ENCODE results near the gene MYO1F.
A peak's percentile ranks its signal among the peaks of the same experiment; 100 is the strongest.
"Not testable (repeated sequence)": the region's sequence is repeated elsewhere in the genome, so short reads cannot be mapped to it uniquely, and the experiment has no call there.

MYO1F gene

DNA sequence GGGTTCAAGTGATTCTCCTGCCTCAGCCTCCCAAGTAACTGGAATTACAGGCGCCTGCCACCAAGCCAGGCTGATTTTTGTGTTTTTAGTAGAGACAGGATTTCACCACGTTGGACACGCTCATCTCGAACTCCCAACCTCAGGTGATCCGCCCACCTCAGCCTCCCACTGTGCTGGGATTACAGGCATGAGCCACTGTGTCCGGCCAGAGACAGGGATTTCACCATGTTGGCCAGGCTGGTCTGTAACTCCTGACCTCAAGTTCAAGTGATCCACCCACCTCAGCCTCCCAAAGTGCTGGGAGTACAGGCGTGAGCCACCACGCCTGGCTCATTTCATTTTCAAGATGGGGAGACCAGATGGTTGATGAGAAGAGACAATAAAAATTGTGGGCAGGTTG lies 12.4 kb downstream of the MYO1F start:
- not testable (repeated sequence) for DNase-seq (ENCODE audit: low spot score)

DNA sequence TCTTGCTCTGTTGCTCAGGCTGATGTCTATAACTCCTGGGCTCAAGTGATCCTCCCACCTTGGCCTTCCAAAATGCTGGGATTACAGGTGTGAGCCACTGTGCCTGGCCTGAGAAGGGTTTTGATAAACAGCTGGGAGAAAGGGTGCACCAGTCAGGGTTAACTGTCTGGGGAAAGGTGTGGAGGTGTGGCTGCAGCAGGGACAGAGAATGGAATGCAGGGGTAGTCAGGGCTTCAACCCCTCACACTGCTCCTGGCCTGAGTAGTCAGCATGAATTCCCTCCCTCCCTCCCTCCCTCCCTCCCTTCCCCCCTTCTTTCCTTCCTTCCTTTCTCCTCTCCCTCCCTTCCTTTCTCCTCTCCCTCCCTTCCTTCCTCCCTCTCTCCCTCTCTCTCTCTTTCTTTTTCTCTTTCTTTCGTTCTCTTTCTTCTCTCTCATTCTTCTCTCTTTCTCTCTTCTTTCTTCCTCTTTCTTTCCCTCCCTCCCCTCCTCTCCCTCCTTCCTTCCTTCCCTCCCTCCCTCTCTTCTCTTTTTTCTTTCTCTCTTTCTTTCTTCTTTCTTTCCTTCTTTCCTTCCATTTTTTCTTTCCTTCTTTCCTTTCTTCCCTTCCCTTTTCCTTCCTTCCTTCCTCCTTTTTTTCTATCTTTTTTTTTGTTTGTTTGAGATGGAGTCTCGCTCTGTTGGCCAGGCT lies 16.0 kb downstream of the MYO1F start:
- DNase-seq (ENCODE audit: low spot score), result no peak

- DNase-seq (ENCODE audit: low spot score), result no peak
These were observed 18.9 kb downstream of the MYO1F start for GRCh38 chr19:8558325-8558724.

DNA sequence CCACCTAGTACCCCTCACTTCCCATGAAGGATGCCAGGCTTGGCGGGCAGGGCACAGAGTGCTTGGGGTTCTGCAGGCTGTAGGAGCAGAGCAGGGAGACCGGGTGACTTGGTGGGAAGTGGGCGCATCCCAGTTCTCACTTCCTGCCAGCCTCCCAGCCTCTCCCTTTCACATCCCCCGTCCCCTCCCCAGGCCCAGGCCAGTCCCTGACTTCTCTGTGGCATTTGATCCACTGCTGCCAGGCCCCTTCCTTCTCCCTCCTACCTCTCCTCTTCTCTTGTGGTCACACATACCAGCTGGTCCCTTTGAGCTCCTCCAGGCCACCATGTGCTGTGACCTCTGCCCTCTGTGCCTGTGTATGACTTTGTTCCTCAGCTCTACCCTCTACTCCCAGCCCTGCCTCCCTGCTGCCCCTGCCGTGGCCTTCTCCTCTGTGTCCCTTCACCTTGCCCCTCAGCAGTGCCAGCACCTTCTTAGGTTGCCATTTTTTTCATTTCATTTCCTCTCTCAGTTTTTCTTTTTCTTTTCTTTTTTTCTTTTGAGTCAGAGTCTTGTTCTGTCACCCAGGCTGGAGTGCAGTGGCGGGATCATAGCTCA lies 19.5 kb downstream of the MYO1F start:
- DNase-seq (ENCODE audit: low spot score), result no peak

DNA sequence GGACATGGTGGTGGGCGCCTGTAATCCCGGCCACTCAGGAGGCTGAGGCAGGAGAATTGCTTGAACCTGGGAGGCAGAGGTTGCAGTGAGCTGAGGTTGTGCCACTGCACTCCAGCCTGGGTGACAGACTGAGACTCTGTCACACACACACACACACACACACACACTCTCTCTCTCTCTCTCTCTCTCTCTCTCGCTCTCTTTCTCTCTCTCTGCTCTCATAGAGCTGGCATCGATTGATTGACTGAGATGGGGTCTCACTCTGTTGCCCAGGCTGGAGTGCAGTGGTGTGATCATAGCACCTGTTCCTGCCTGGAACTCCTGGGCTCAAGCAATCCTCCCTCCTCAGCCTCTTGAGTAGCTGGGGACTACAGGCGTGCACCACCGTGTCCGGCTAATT lies 23.5 kb downstream of the MYO1F start:
- DNase-seq (ENCODE audit: low spot score), result not testable (repeated sequence)

DNA sequence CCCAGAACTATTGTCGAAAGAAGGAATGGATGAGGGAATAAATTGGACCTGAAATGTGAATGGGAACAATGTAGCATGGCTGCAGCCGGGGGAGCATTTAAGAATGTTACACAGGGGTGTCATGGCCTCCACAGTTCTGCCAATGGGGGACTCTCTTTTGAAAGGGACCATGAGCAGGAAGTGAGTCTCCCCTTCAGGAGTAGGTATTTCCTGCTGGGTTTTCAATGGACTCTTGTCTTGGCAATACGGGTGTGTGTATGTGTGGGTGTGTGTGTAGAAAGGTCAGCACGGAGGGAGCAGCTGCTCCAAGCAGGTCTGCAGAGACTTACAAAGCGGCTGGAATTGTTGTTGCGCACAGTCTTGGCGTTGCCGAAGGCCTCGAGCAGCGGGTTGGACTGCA lies 24.4 kb downstream of the MYO1F start:
- no peak for DNase-seq (ENCODE audit: low spot score)

- DNase-seq (ENCODE audit: low spot score), result no peak
These were observed 27.2 kb downstream of the MYO1F start for GRCh38 chr19:8550070-8550469.

DNA sequence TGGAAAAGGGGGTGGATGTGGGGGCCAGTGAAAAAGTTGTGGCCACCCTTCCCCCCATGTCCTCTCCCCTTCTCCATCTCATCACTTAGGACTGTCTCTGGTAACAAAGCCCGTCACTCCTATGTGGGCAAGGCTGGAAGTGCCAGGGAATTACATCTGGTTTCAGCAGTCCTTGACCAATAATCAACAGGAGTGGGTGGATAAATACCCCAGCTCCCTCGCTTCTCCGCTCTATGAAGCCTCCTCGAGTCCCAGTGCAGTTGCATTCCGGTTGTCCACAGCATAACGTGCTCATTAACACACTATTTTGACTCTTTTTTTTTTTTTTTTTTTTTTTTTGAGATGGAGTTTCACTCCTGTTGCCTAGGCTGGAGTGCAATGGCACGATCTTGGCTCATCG lies 31.5 kb downstream of the MYO1F start:
- DNase-seq (ENCODE audit: low spot score), result no peak

DNA sequence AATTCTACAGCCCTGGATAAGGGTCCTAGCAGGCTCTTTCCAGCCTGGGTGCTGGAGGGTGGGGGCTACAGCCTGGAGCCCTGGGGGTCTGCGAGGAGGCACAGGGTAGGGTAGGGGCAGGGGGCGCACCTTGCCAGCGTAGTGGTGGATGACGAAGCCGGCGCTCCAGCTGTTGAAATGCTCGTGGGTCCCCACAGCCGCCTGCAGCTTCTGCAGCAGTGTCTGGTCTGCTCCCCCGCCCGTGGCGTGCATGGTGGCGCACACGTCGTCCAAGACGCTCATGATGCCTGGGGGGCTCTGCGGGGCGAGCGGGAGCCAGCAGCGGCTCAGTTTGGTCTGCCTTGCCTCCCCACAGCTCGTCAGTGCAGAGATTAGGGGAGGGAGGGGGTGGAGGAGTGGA lies 33.1 kb downstream of the MYO1F start:
- no peak for DNase-seq (ENCODE audit: low spot score)

DNA sequence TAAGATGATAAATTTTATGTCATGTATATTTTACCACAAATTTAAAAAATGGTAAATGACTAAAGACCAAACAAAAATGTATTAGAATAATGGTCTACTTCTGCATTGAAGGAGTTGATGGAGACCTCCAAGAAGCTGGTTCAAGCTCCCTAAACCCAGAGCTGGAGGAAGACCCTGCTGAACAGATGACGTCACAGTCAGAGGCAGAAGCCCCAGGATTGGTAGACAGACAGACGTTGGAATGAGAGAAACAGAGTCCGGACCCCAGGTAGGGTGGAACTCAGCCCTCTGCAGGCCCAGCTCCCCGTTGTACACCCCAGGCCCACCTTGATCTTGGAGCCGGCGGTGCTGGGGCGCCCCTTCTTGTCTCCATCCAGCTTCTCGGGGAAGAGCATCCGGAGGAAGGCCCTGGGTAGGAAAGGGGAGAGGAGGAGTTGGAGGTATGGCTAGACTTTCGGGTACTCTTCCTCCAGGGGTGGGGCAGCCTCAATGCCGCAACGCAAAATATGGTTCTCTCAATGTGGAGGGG lies 37.6 kb downstream of the MYO1F start:
- no peak for DNase-seq (ENCODE audit: low spot score)

- DNase-seq (ENCODE audit: low spot score), result no peak
These were observed 40.1 kb downstream of the MYO1F start for GRCh38 chr19:8537099-8537498.

DNA sequence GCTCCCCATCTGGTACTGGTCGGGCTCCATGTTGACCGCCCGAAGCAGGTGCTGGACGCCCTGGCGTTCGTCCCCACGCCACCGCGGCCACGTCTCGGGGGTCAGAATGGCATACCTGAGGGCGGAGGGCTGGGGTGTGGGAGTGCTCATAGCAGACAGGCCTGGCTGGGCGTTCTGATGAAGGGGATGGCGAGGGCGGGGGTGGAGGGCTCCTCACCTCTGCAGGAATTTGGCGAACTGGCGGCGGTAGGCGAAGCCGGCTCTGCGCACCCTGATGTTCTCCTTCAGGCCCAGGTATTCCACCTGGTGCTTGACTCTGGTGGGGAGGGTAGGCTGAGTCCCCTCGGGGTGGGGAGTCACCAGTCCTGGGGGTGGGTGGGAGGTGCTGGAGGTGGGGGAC lies 41.0 kb downstream of the MYO1F start:
- no peak for DNase-seq (ENCODE audit: low spot score)

- no peak for DNase-seq (ENCODE audit: low spot score)
These were observed 45.0 kb downstream of the MYO1F start for GRCh38 chr19:8532225-8532624.

DNA sequence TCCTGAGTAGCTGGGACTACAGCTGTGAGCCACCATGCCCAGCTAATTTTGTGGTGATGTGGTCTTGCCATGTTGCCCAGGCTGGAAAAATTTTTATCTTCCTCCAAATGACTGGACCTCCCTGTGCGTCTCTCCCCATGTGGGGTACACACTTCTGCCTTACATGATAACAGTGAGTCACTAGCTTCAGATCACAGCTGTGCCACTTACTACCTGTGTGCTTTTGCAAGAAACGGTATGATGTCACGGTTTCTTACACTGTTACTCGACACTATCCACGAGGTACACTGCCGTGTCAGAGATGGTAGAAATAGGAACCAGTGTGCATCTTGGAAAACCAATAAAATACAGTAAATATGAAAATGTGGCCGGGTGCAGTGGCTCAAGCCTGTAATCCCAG lies 45.8 kb downstream of the MYO1F start:
- no peak for DNase-seq (ENCODE audit: low spot score)

- no peak for DNase-seq (ENCODE audit: low spot score)
These were observed 47.1 kb downstream of the MYO1F start for GRCh38 chr19:8530061-8530679.

GRCh38 chr19:8529369-8530006 lies 47.8 kb downstream of the MYO1F start:
- DNase-seq (ENCODE audit: low spot score), result no peak

DNA sequence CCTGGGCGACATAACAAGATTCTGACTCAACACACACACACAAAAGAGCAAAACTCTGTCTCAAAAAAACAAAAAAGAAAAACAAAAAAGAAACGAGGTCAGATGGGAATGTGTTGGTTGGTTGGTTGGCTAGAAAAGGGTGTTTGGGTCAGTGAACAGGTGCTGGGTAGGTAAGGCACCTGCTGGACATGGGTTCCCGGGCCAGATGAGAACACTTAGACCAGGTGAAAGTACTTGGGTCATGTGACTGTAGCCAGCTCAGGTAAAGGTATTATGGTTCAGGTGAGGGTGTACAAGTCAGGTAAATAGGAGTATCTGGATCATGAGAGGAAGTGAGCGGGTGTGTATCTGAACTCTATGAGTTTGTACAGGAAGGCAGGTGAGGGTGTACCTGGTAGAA lies 48.7 kb downstream of the MYO1F start:
- DNase-seq (ENCODE audit: low spot score), result no peak

DNA sequence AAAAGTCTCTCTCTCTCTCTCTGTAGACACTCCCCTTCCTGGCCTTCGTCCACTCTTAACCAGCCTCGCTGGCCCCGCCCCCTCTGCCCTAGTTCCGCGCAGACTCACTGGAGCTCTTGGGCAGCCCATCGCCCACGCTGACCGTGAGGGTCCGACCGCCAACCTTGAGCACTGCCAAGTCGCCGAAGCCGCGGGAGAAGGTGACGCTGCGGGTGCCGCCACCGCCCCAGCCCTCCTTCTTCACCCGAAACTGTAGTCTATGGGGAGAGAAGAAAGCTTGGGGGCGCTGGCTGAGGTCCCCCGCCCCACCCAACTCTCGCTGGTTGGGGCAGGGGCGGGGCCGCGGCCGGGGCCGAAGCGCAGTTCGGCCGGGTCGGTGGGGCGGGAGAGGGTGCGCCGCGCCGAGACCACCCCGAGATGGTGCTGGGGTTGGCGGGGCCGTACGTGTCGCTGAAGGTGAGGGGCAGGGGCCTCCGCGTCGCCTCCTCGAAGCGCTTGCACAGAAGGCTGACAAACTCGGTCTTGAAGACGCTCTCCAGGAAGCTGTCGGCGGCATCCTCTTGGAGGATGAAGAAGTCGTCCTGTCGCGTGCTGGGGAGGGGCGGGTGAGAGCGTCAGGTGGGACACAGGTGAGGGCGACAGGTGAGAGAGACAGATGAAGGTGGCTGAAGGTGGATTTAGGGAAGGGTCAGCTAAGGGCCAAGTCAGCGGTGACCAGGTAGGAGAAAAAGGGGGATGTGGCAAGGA lies 50.7 kb downstream of the MYO1F start:
- DNase-seq (ENCODE audit: low spot score), result peak; percentile 82

GRCh38 chr19:8525401-8525684 lies 51.9 kb downstream of the MYO1F start:
- peak; percentile 92 for DNase-seq (ENCODE audit: low spot score)

DNA sequence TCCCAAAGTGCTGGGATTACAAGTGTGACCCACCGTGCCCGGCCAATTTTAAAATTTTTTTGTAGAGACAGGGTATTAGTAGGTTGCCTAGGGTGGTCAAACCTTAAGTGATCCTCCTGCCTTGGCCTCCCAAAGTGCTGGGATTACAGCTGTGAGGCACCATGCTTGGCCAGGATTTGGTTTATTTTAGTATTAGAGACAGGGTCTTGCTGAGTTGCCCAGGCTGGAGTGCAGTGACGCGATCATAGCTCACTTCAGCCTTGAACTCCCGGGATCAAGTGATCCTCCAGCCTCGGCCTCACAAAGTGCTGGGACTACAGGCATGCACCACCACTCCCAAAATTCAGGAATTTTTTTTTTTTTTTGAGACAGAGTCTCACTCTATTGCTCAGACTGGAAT lies 57.9 kb downstream of the MYO1F start:
- no peak for DNase-seq (ENCODE audit: low spot score)

DNA sequence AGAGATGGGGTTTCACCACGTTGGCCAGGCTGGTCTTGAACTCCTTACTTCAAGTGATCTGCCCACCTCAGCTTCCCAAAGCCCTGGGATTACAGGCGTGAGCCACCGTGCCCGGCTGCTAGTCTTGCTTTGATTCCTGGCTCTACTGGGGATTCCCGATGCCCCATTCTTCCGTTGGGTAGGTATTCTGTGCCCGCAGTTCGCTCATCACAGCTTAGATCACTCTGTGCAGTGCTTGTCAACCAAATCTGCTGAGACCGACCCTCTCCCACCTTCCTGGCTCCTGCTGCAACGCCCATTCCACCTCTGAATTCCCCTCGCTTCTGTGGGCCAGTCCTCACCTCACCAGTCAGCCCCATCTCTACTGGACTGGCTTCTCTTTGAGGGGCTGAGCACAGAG lies 58.7 kb downstream of the MYO1F start:
- no peak for DNase-seq (ENCODE audit: low spot score)

Measured in HuH-7 (cell line).